GM12891 (cell line): ENCODE results near the gene CACNA2D1.

ENCODE experiments used
- POLR2A ChIP-seq: IDR thresholded peaks from 2 replicates; pipeline ENCODE4 v1.6.1; 2011; ENCODE audit warnings: low read depth, low read length, control low read depth
- POLR2AphosphoS5 ChIP-seq: IDR thresholded peaks from 2 replicates; pipeline ENCODE4 v1.6.1; 2011; ENCODE audit warnings: low read depth, low read length, control low read depth
- TAF1 ChIP-seq: IDR thresholded peaks from 2 replicates; pipeline ENCODE4 v1.6.1; 2011; ENCODE audit warnings: low read depth, low read length, control low read depth

- TF ChIP-seq TAF1 (no peak), POLR2AphosphoS5 (no peak), POLR2A (no peak)
Observed at GRCh38 chr7:82114237-82114636, 329.3 kb downstream of the CACNA2D1 start.
